Astrocyte of the spinal cord (primary cell): Measurements from ENCODE around the gene MADCAM1.
"Not testable (repeated sequence)": the region's sequence is repeated elsewhere in the genome, so short reads cannot be mapped to it uniquely, and the experiment has no call there.

Source experiments
- DNase-seq: peaks from one replicate; pipeline ENCODE4 v3.0.0; 2011; ENCODE audit warnings: low read depth, low spot score
- H3K4me3 ChIP-seq: 2 replicates; pipeline ENCODE4 v1.5.1; 2011; ENCODE audit warnings: low read depth, mild to moderate bottlenecking, low read length, moderate library complexity
- in situ Hi-C: cut with HindIII; loops from 2 replicates; pipeline ENCODE4 v1.10.0; 2017; ENCODE audit warnings: low sequenced_read_pairs
- TF ChIP-seq, protein P1 (sequence below): IDR thresholded peaks from 2 replicates; pipeline ENCODE4 v1.5.1; 2012; ENCODE audit warnings: low read depth, mild to moderate bottlenecking, low read length, inconsistent platforms

The MADCAM1 gene

GRCh38 chr19:480016-480855 is 16.1 kb upstream of the MADCAM1 start:
- H3K4me3 ChIP-seq: no peak overlapping the region
- in situ Hi-C loops: no loop called here
- peak; percentile 12 for DNase-seq
- TF ChIP-seq, protein P1, sequence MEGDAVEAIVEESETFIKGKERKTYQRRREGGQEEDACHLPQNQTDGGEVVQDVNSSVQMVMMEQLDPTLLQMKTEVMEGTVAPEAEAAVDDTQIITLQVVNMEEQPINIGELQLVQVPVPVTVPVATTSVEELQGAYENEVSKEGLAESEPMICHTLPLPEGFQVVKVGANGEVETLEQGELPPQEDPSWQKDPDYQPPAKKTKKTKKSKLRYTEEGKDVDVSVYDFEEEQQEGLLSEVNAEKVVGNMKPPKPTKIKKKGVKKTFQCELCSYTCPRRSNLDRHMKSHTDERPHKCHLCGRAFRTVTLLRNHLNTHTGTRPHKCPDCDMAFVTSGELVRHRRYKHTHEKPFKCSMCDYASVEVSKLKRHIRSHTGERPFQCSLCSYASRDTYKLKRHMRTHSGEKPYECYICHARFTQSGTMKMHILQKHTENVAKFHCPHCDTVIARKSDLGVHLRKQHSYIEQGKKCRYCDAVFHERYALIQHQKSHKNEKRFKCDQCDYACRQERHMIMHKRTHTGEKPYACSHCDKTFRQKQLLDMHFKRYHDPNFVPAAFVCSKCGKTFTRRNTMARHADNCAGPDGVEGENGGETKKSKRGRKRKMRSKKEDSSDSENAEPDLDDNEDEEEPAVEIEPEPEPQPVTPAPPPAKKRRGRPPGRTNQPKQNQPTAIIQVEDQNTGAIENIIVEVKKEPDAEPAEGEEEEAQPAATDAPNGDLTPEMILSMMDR: peak; percentile 39

- DNase-seq, in situ Hi-C loops, H3K4me3 ChIP-seq: not testable (repeated sequence)
Measured at GRCh38 chr19:481100-481499, 15.2 kb upstream of the MADCAM1 start.

GRCh38 chr19:482186-483041 is 13.9 kb upstream of the MADCAM1 start:
- no peak for DNase-seq
- H3K4me3 ChIP-seq: no peak overlapping the region
- in situ Hi-C loops: no loop called here
- TF ChIP-seq, protein P1: no peak

DNA sequence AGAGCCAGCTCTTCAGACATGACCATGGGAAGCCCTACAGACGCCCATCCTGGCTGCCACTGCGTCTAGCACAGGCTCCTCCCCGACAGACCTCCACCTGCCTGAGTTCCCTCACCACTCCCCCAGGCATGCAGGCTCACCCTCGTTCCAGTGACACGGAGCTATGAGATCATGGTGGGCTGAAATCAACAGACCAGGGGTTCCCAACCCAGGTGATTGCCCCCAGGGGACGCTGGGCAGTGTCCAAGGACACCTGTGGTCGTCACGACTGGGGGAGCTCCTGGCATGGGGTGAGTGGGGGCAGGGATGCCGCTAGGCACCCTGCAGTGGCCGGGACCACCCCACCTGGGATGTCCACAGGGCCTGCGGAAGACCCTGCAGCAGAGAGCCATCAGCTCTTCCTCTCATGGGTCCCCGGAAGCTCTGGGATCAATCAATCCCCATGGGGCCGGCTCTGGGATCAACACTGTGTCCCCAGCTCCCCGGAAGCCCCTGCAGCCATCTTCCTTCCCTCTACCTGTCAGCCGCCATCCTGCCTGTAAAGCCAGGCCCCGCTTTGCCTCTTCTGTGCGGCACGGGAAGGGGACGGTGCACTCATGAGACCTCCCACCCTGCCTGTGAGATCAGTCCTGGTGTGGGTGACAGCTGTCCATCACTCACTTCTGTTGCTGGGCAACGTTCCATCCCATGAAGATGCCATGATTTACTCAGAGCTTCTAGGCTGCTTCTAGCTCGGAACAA is 12.8 kb upstream of the MADCAM1 start:
- TF ChIP-seq, protein P1: no peak
- no peak for DNase-seq
- H3K4me3 ChIP-seq: no peak overlapping the region
- in situ Hi-C loops: no loop called here

GRCh38 chr19:484494-484893 is 11.8 kb upstream of the MADCAM1 start:
- no peak overlapping the region for H3K4me3 ChIP-seq
- TF ChIP-seq, protein P1: no peak
- in situ Hi-C loops: no loop called here
- DNase-seq: no peak

GRCh38 chr19:485077-485476 is 11.2 kb upstream of the MADCAM1 start:
- TF ChIP-seq, protein P1: no peak
- in situ Hi-C loops: no loop called here
- H3K4me3 ChIP-seq: no peak overlapping the region
- no peak for DNase-seq
